Upper lobe of left lung (tissue), 4 donors: ENCODE measurements around the gene PCDHGA4.
"Not testable (repeated sequence)": the region's sequence is repeated elsewhere in the genome, so short reads cannot be mapped to it uniquely, and the experiment has no call there.

Experiments
- CTCF ChIP-seq, 6 experiments: fragments of 450-650 bp in 4 of 6; fragments of 200-600 bp in 2 of 6; sonication (generic) in 2 of 6; IDR thresholded peaks; one replicate each; pipeline ENCODE4 v1.5.1; 2016 to 2019; ENCODE audit warnings: antibody characterized with exemption in 6 of 6
- POLR2A ChIP-seq, 4 donors: fragments of 450-650 bp; IDR thresholded peaks; one replicate each; pipeline ENCODE4 v1.5.1; 2016 to 2017; ENCODE audit warnings: antibody characterized with exemption in 4 of 4, mild to moderate bottlenecking in 2 of 4
- POLR2AphosphoS5 ChIP-seq, 2 donors: sonication (generic); formaldehyde crosslinking; IDR thresholded peaks; one replicate each; pipeline ENCODE4 v1.5.1; 2017; ENCODE audit warnings: antibody characterized with exemption in 2 of 2

GRCh38 chr5:141394401-141395187 is 39.8 kb downstream of the PCDHGA4 start:
- not testable (repeated sequence) for TF ChIP-seq CTCF, POLR2A, POLR2AphosphoS5 (IDR thresholded peaks at IDR 0.05)
